Brain microvascular endothelial cell (primary cell): ENCODE measurements around the gene COA1.
"Not testable (repeated sequence)": the region's sequence is repeated elsewhere in the genome, so short reads cannot be mapped to it uniquely, and the experiment has no call there.

Source experiments
- DNase-seq: peaks from one replicate; pipeline ENCODE4 v3.0.0-alpha.2; 2020
- H3K27ac ChIP-seq: fragments of 250-450 bp; sonication (Bioruptor Pico); 2 replicates; pipeline ENCODE4 v1.5.1; 2020; ENCODE audit warnings: mild to moderate bottlenecking, moderate library complexity
- H3K27me3 ChIP-seq: fragments of 250-450 bp; sonication (Bioruptor Pico); replicated peaks from 2 replicates; pipeline ENCODE4 v1.5.1; 2020; ENCODE audit warnings: mild to moderate bottlenecking
- H3K36me3 ChIP-seq: fragments of 250-450 bp; sonication (Bioruptor Pico); replicated peaks from 2 replicates; pipeline ENCODE4 v1.5.1; 2020; ENCODE audit warnings: mild to moderate bottlenecking
- H3K4me3 ChIP-seq: 2 replicates; pipeline ENCODE4 v1.5.1; 2011; ENCODE audit warnings: low read depth, mild to moderate bottlenecking, control low read depth, low read length, moderate library complexity
- in situ Hi-C: cut with HindIII; loops from 2 replicates; pipeline ENCODE4 v1.10.0; 2017; ENCODE audit warnings: low sequenced_read_pairs, low pct_ligation_motif_present
- TF ChIP-seq, protein P1 (sequence below): IDR thresholded peaks from 2 replicates; pipeline ENCODE4 v1.5.1; 2011; ENCODE audit warnings: low read depth, mild to moderate bottlenecking, moderate library complexity, low read length, control low read depth, inconsistent platforms; ENCODE audit errors: missing control alignments

Gene COA1

DNA sequence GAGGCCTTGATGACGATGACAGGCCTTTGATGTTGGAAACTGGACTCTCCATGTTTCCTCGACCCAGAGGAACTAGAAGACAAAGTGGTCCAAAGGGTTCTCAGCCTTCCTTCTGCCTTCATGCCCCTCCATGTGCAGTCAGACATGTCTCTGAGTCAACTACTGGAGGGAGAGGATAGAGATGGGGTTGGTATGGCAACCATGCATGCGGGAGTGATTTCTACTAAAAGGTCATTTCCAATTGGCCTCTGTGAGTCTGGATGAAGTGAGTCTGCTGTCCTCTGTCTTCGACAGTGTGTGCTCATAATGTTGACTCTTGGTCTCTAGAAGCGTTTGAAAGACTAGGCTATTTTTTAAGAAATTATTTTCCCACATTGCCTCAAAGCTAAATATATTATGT, 117.2 kb downstream of the COA1 start:
- Histone ChIP-seq H3K36me3 (peaks cover 46% of the 10 kb centered on the region), H3K27ac (peak overlapping the region; percentile 13), H3K4me3 (no peak overlapping the region), H3K27me3 (no peaks in the 10 kb centered on the region)
- in situ Hi-C loops, result no loop called here
- DNase-seq, result peak; percentile 49
- TF ChIP-seq, protein P1, sequence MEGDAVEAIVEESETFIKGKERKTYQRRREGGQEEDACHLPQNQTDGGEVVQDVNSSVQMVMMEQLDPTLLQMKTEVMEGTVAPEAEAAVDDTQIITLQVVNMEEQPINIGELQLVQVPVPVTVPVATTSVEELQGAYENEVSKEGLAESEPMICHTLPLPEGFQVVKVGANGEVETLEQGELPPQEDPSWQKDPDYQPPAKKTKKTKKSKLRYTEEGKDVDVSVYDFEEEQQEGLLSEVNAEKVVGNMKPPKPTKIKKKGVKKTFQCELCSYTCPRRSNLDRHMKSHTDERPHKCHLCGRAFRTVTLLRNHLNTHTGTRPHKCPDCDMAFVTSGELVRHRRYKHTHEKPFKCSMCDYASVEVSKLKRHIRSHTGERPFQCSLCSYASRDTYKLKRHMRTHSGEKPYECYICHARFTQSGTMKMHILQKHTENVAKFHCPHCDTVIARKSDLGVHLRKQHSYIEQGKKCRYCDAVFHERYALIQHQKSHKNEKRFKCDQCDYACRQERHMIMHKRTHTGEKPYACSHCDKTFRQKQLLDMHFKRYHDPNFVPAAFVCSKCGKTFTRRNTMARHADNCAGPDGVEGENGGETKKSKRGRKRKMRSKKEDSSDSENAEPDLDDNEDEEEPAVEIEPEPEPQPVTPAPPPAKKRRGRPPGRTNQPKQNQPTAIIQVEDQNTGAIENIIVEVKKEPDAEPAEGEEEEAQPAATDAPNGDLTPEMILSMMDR, result no peak

DNA sequence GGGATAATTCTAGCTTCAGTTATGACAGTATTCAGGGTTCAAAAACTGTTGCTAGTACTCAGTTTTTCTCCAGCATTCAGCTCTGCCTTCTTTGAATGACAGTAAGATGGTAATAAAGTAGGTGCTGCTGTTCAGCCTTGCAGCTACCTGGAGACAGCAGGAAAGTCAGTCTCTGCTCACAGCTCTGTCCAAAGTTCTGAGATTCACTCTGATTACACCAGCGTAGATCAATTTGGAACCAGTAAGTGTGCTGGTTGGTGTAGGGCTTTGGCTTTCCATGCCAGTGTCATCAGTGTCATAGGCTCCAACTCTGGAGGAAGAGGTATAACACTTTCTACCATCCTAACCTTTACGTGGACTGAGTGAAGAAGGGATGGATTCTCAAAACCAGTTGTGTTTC, 120.2 kb downstream of the COA1 start:
- Histone ChIP-seq H3K27ac (no peak overlapping the region), H3K4me3 (no peak overlapping the region), H3K27me3 (no peaks in the 10 kb centered on the region), H3K36me3 (peaks cover 34% of the 10 kb centered on the region)
- in situ Hi-C loops, result no loop called here
- DNase-seq, result no peak
- TF ChIP-seq, protein P1, result no peak

DNA sequence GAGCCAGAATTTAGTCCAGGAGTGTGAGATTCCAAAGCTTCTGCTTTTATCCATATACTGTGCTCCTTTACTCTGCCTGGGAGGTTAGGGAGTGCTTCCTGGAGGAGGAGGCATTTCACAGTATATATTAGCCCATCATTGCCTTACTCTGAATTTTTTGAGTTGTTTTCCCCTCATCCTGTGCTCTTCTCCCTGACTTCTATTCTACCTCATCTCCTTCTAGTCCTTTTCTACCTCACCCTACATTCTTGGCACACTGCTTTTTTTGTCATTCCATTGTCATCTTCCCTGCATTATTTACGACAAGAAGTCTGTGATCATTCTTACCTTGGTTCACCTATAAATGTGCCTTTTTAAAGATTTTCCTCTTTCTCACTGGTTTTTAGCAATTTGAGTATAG, 125.1 kb downstream of the COA1 start:
- DNase-seq, result no peak
- H3K4me3 ChIP-seq, result no peak overlapping the region
- TF ChIP-seq, protein P1, result no peak
- H3K27ac ChIP-seq, result no peak overlapping the region
- peaks cover 35% of the 10 kb centered on the region for H3K36me3 ChIP-seq
- in situ Hi-C loops, result no loop called here
- H3K27me3 ChIP-seq, result no peaks in the 10 kb centered on the region

DNA sequence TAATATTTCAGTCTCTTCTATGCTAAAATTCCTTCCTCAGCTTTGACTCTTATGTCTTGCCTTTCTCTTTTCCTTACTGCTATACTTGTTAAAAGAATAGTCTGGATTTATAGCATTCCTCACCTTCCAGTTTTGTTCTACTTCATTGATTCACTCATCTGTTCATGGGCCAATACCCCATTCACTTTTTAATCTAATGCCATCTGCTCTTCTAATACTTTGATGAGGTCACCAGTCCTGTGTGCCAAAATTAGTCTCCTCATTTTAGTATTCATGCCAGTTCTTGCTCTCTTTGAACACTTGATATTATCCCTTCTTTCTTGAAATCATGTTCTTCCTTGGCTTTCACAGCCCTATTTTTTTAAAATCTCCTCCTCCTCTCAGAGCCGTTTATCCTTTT, 127.1 kb downstream of the COA1 start:
- no peak for DNase-seq
- Histone ChIP-seq H3K27me3 (no peaks in the 10 kb centered on the region), H3K4me3 (no peak overlapping the region), H3K27ac (no peak overlapping the region), H3K36me3 (peaks cover 38% of the 10 kb centered on the region)
- TF ChIP-seq, protein P1, result no peak
- in situ Hi-C loops, result no loop called here

DNA sequence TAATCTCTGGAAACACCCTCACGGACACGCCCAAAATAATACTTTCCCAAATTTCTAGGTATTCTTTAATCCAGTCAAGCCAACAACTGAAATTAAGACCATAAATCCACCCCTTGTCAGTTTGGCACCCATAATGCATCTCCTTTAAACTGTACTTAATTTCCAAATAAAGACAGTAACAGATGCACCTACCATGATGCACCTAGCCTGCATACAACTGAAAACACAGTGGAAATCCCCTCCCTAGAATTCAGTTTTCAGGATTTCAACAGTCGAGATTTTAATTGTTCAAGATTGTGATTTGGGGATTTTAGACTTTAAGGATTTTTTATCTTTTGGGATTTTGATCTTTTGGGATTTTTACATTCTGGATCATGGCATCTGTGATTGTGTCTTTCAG, 129.3 kb downstream of the COA1 start:
- Histone ChIP-seq H3K27me3 (no peaks in the 10 kb centered on the region), H3K36me3 (peaks cover 44% of the 10 kb centered on the region), H3K4me3 (no peak overlapping the region), H3K27ac (no peak overlapping the region)
- in situ Hi-C loops, result no loop called here
- TF ChIP-seq, protein P1, result no peak
- no peak for DNase-seq

DNA sequence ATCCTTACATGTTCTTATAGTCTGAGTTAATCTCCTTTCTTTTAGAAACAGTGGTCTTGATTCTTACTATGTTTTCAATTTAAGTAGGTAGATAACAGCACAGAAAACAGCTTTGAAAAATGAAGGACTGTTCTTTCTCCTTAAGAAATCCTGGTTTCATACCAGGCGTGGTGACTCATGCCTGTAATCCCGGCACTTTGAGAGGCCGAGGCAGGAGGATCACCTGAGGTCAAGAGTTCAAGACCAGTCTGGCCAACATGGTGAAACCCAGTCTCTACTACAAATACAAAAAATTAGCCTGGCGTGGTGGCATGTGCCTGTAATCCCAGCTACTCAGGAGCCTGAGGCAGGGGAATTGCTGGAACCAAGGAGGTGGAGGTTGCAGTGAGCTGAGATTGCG, 132.9 kb downstream of the COA1 start:
- DNase-seq, H3K27ac ChIP-seq, H3K27me3 ChIP-seq, H3K4me3 ChIP-seq, in situ Hi-C loops: not testable (repeated sequence)
- H3K36me3 ChIP-seq, result peaks cover 37% of the 10 kb centered on the region
